OCI-LY7 (cell line): Measurements from ENCODE around the gene RCSD1.

Experiments
- CTCF ChIP-seq: fragments of 200-600 bp; sonication (generic); conservative IDR thresholded peaks from 2 replicates; pipeline ENCODE4 v1.5.1; 2014; ENCODE audit warnings: mild to moderate bottlenecking, antibody characterized with exemption, low read length, moderate library complexity, mixed read lengths
- EZH2phosphoT487 ChIP-seq: fragments of 200-600 bp; sonication (generic); IDR thresholded peaks from 2 replicates; pipeline ENCODE4 v1.6.1; 2018; ENCODE audit warnings: low read depth, borderline replicate concordance, mild to moderate bottlenecking, mixed run types, antibody characterized with exemption, low read length, moderate library complexity, mixed read lengths

GRCh38 chr1:167656657-167657056 is 26.6 kb downstream of the RCSD1 start:
- no peak for TF ChIP-seq CTCF
- TF ChIP-seq EZH2phosphoT487 = no peak
